Suprapubic skin (tissue), 4 donors: ENCODE results near the gene DSCAM. TPM values are rescaled to one million over a fixed set of nuclear protein-coding genes. Genes with fewer than 3 reads are reported as not detected.

Experiments used
- DNase-seq, 2 donors: peaks; one replicate each; pipeline ENCODE4 v3.0.0-alpha.2; 2019; ENCODE audit warnings: low spot score in 2 of 2
- H3K27ac ChIP-seq: fragments of 200-600 bp; sonication (generic); one replicate; pipeline ENCODE4 v1.5.1; 2019
- H3K27me3 ChIP-seq: fragments of 200-600 bp; sonication (generic); one replicate; pipeline ENCODE4 v1.5.1; 2019
- H3K36me3 ChIP-seq: fragments of 200-600 bp; sonication (generic); one replicate; pipeline ENCODE4 v1.5.1; 2019
- H3K4me1 ChIP-seq: fragments of 200-600 bp; sonication (generic); one replicate; pipeline ENCODE4 v1.5.1; 2019
- H3K4me3 ChIP-seq: fragments of 200-600 bp; sonication (generic); one replicate; pipeline ENCODE4 v1.5.1; 2019; ENCODE audit warnings: mild to moderate bottlenecking
- H3K9me3 ChIP-seq: fragments of 200-600 bp; sonication (generic); one replicate; pipeline ENCODE4 v1.5.1; 2019
- EP300 ChIP-seq: sonication (generic); formaldehyde crosslinking; IDR thresholded peaks from one replicate; pipeline ENCODE4 v1.6.1; 2017; ENCODE audit warnings: antibody characterized with exemption
- POLR2A ChIP-seq, 2 donors: fragments of 450-650 bp; IDR thresholded peaks; one replicate each; pipeline ENCODE4 v1.6.1; 2017; ENCODE audit warnings: antibody characterized with exemption in 2 of 2, mild to moderate bottlenecking in 2 of 2, moderate library complexity in 2 of 2
- POLR2AphosphoS5 ChIP-seq, 3 donors: sonication (generic); formaldehyde crosslinking; IDR thresholded peaks; one replicate each; pipeline ENCODE4 v1.6.1; 2017; ENCODE audit warnings: antibody characterized with exemption in 3 of 3
- WGBS: methylation state at CpG from one replicate; pipeline ENCODE4 v1.1.5; 2018; 5-methylcytosine and 5-hydroxymethylcytosine counted together
- total RNA-seq, 4 donors: library from RNA; depleted of rRNA; stranded (reverse); fragments of >200 nt; gene quantifications; one replicate each; pipeline ENCODE4 v1.1.0, GENCODE V29; 2016
- TF ChIP-seq, protein P1 (sequence below), 2 donors: fragments of 200-600 bp in 1 of 2; fragments of 450-650 bp in 1 of 2; sonication (generic) in 1 of 2; IDR thresholded peaks; one replicate each; pipeline ENCODE4 v1.5.1; 2016 to 2019; ENCODE audit warnings: antibody characterized with exemption in 2 of 2, mild to moderate bottlenecking in 1 of 2, moderate library complexity in 1 of 2

DSCAM gene
- total RNA-seq, 4 donors from 2014 or later = 0.08 TPM; not detected in 3

DNA sequence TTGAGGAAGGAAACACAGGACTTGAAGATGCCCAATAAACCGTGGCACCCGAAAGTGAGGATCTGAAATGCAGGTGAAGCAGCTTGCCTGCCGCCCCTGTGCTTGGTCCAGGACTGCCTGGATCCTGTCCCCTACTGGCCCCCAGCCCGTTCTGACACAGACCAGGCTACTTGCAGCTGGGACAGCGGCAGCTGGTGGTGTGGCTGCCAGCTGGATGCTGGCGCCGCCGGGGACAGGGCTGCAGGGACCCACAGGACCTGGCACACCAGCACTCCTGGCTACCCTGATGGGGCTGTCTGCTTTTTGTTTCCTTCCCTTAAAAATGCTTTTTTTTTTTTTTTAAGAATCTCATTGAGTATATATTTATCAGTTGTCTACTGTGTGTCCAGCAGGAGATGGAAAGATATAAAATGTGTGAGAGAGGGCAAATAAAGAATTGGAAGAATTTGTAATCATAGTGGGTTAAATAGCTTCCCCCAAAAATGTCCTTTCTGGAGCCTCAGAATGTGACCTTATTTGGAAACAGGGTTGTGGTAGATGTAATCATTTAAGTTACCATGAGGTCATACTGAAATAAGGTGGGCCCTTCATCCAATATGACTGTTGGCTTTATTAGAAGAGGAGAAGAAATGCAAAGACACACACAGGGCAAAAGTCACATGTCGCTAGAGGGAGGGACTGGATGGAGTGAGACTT is 165.6 kb downstream of the DSCAM start:
- no peak for DNase-seq
- no peak overlapping the region for H3K4me3 ChIP-seq
- no peak overlapping the region for H3K27ac ChIP-seq
- no peaks in the 10 kb centered on the region for H3K4me1 ChIP-seq
- no peaks in the 10 kb centered on the region for H3K36me3 ChIP-seq
- no peak for TF ChIP-seq POLR2AphosphoS5 (IDR thresholded peaks at IDR 0.05)
- TF ChIP-seq, protein P1, sequence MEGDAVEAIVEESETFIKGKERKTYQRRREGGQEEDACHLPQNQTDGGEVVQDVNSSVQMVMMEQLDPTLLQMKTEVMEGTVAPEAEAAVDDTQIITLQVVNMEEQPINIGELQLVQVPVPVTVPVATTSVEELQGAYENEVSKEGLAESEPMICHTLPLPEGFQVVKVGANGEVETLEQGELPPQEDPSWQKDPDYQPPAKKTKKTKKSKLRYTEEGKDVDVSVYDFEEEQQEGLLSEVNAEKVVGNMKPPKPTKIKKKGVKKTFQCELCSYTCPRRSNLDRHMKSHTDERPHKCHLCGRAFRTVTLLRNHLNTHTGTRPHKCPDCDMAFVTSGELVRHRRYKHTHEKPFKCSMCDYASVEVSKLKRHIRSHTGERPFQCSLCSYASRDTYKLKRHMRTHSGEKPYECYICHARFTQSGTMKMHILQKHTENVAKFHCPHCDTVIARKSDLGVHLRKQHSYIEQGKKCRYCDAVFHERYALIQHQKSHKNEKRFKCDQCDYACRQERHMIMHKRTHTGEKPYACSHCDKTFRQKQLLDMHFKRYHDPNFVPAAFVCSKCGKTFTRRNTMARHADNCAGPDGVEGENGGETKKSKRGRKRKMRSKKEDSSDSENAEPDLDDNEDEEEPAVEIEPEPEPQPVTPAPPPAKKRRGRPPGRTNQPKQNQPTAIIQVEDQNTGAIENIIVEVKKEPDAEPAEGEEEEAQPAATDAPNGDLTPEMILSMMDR (IDR thresholded peaks at IDR 0.05) = no peak
- no peak for TF ChIP-seq POLR2A (IDR thresholded peaks at IDR 0.05)
- TF ChIP-seq EP300 = no peak
- peaks cover 6% of the 10 kb centered on the region for H3K9me3 ChIP-seq
- WGBS = 71% methylated on average over 8 of the region's 9 CpGs
- no peaks in the 10 kb centered on the region for H3K27me3 ChIP-seq

DNA sequence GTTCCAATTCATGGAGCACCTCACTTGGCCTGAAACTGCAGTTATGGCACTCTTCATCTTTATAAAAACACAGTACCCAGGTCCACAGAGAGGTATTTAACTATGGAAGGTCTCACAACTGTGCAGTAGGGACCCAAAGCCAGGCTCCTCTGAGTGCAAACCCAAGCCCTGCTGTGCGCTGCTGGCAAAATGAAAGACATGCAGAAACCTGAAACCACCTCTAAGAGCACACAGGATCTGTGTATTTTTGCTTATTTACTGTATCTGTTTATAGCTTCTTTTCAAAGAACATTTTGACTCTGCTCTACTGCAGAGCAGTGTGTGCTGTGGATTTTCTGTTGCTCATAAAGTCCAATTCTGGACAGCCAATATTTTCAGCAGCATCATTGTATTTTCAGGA is 166.6 kb downstream of the DSCAM start:
- 83% methylated on average over 1 of the region's 1 CpG for WGBS
- H3K4me3 ChIP-seq = no peak overlapping the region
- no peaks in the 10 kb centered on the region for H3K4me1 ChIP-seq
- H3K9me3 ChIP-seq = peaks cover 6% of the 10 kb centered on the region
- no peaks in the 10 kb centered on the region for H3K36me3 ChIP-seq
- TF ChIP-seq EP300 (no peak), POLR2A (IDR thresholded peaks at IDR 0.05) (no peak), POLR2AphosphoS5 (IDR thresholded peaks at IDR 0.05) (no peak)
- TF ChIP-seq, protein P1 (IDR thresholded peaks at IDR 0.05) = no peak
- H3K27me3 ChIP-seq = no peaks in the 10 kb centered on the region
- no peak for DNase-seq
- H3K27ac ChIP-seq = no peak overlapping the region

DNA sequence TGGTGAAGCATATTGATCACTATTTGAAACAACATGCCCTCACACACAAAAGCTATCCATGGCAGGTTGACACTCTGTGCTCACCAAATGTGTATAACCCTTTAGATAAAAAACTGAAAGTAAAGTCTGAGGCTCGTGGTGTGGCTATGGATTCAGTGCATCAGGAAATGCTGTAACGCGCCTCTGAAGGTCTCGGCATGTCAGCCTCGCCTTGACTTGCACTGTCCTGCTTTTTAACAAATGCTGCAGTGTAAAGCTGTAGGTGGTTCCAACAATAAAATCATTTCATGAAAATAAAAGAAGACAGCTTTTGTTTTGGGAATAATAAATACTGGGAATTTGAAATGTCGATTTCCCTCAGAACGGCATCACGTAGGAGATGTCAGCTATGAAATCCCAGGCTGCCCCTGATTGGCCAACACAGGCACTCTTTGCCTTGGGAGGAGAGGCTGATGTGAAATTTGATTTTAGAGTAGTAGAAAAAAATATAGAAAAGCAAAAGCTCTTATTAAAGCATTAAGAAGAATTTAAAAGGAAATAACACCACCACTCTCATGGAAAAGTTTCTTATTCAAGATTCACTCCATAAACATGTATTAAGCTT is 168.2 kb downstream of the DSCAM start:
- Histone ChIP-seq H3K4me3 (no peak overlapping the region), H3K9me3 (peaks cover 6% of the 10 kb centered on the region), H3K27me3 (no peaks in the 10 kb centered on the region), H3K36me3 (no peaks in the 10 kb centered on the region), H3K4me1 (no peaks in the 10 kb centered on the region), H3K27ac (no peak overlapping the region)
- TF ChIP-seq POLR2AphosphoS5 (IDR thresholded peaks at IDR 0.05) = no peak
- no peak for TF ChIP-seq EP300
- TF ChIP-seq, protein P1 (IDR thresholded peaks at IDR 0.05) = no peak
- TF ChIP-seq POLR2A (IDR thresholded peaks at IDR 0.05) = no peak
- 42% methylated on average over 8 of the region's 8 CpGs for WGBS
- DNase-seq = no peak

DNA sequence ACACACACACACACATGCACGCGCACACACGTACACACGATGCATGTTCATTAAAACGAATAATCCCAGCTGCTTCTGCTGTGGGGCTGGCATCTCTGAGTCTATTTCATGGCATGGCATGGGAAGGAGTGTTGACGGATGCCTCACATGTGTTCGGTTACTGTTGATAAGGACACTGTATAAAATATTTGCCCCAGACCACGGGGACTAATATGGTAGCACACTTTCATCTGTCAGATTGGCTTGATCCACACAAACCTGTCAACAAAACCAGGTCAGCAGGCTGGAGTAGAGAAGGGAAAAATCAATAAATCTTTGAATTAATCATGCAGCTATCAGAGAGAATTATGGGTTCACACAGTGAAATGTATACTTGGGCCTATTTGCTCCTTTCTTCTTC is 171.9 kb downstream of the DSCAM start:
- no peak for TF ChIP-seq POLR2A (IDR thresholded peaks at IDR 0.05)
- TF ChIP-seq POLR2AphosphoS5 (IDR thresholded peaks at IDR 0.05) = no peak
- Histone ChIP-seq H3K27me3 (no peaks in the 10 kb centered on the region), H3K4me3 (no peak overlapping the region), H3K27ac (no peak overlapping the region), H3K9me3 (no peaks in the 10 kb centered on the region), H3K36me3 (no peaks in the 10 kb centered on the region), H3K4me1 (no peaks in the 10 kb centered on the region)
- 82% methylated on average over 8 of the region's 8 CpGs for WGBS
- no peak for DNase-seq

DNA sequence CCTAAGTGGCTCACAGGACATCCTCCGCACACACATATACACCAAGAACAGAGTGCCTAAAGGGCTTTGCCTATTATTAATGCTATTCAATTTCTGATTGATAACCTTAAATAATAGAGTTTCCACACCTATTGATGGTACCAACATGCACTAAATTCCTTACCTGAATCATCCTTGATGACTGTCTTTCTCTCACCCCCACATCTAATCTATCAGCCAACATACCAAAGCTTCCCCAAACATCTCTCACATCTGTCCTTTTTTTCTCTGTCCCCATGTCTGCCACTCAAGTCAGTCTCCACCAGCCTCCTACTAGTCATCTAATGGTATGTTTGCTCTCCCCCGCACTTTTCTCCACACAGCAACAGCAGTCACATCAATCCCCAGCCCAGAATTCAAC is 174.4 kb downstream of the DSCAM start:
- WGBS = 73% methylated on average over 2 of the region's 2 CpGs
- Histone ChIP-seq H3K4me3 (no peak overlapping the region), H3K4me1 (no peaks in the 10 kb centered on the region), H3K27ac (no peak overlapping the region), H3K36me3 (no peaks in the 10 kb centered on the region), H3K27me3 (no peaks in the 10 kb centered on the region), H3K9me3 (no peaks in the 10 kb centered on the region)
- TF ChIP-seq, protein P1 (IDR thresholded peaks at IDR 0.05) = no peak
- TF ChIP-seq EP300 (no peak), POLR2A (IDR thresholded peaks at IDR 0.05) (no peak), POLR2AphosphoS5 (IDR thresholded peaks at IDR 0.05) (no peak)
- no peak for DNase-seq
